Heart left ventricle (tissue), 13 donors: ENCODE data around the gene SMTNL1.

Source experiments
- POLR2A ChIP-seq, 2 donors: fragments of 450-650 bp; IDR thresholded peaks; one replicate each; pipeline ENCODE4 v1.6.1; 2017; ENCODE audit warnings: antibody characterized with exemption in 2 of 2, mild to moderate bottlenecking in 2 of 2, moderate library complexity in 2 of 2
- TF ChIP-seq, protein P1 (sequence below), 12 donors: fragments of 200-600 bp; sonication (generic) in 4 of 12; IDR thresholded peaks; one replicate each; pipeline versions ENCODE4 v1.5.0 to v1.8.0; 2018 to 2022; ENCODE audit warnings: antibody characterized with exemption in 12 of 12, mild to moderate bottlenecking in 5 of 12
- donor health status: ischemic (EF 13 %, LVEDD 7.1; RV severe dilation, severe dysfunction).
- donor health status: DM: no; HTN: yes; CAD: no.
- donor health status: DM: no; HTN: no; CAD: no.
- donor health status: ischemic (EF 25% LVEDD 6.9; RV normal size, moderate dysfunction).
- donor health status: ischemic (EF 25% LVEDD 5.7; RV mildly dilated, moderate dysfunction).
- donor health status: ischemic (EF 35%, LVEDD 5.7; RV mildly dilated, moderate dysfunction).
- donor health status: nonischemic (EF 11% LVEDD 7.7; RV severe dilation, severe dysfunction).
- donor health status: DM: yes; HTN: yes; CAD: no.
- donor health status: PGD.
- donor health status: ischemic (EF 29% LVEDD 5.4; RV normal size, mild dysfunction).
- donor health status: nonischemic (EF 23%, LVEDD 6.1; RV moderate dilation, normal function).

DNA sequence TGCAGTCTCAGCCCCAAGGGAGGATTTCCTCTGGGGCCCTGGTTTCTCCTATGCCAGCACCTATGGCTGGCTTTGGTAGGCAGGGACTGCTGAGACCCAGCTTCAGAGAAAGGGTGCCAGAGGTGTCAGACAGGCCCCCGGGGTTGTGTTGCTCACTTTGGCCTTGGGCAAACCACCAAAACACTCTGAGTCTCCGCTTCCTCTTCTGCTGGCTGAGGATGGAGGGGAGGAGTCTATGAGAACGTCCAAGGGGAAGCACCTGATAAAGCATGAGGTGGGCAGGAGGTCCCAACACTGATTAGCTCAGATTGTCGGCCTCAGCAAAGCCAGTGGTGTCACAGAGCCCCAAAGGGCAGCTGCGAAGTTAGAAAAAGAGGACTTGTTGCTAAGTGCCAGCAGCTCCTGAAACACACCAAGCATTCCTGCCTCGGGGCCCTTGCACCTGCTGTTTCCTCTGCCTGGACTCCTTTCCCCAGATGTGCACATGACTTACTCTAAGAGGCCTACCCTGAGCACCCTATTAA, 10.5 kb downstream of the SMTNL1 start:
- TF ChIP-seq, protein P1, sequence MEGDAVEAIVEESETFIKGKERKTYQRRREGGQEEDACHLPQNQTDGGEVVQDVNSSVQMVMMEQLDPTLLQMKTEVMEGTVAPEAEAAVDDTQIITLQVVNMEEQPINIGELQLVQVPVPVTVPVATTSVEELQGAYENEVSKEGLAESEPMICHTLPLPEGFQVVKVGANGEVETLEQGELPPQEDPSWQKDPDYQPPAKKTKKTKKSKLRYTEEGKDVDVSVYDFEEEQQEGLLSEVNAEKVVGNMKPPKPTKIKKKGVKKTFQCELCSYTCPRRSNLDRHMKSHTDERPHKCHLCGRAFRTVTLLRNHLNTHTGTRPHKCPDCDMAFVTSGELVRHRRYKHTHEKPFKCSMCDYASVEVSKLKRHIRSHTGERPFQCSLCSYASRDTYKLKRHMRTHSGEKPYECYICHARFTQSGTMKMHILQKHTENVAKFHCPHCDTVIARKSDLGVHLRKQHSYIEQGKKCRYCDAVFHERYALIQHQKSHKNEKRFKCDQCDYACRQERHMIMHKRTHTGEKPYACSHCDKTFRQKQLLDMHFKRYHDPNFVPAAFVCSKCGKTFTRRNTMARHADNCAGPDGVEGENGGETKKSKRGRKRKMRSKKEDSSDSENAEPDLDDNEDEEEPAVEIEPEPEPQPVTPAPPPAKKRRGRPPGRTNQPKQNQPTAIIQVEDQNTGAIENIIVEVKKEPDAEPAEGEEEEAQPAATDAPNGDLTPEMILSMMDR (IDR thresholded peaks at IDR 0.05), result no peak
- no peak for TF ChIP-seq POLR2A (IDR thresholded peaks at IDR 0.05)
